ENCODE results near the gene GET4.

Gene GET4

DNA sequence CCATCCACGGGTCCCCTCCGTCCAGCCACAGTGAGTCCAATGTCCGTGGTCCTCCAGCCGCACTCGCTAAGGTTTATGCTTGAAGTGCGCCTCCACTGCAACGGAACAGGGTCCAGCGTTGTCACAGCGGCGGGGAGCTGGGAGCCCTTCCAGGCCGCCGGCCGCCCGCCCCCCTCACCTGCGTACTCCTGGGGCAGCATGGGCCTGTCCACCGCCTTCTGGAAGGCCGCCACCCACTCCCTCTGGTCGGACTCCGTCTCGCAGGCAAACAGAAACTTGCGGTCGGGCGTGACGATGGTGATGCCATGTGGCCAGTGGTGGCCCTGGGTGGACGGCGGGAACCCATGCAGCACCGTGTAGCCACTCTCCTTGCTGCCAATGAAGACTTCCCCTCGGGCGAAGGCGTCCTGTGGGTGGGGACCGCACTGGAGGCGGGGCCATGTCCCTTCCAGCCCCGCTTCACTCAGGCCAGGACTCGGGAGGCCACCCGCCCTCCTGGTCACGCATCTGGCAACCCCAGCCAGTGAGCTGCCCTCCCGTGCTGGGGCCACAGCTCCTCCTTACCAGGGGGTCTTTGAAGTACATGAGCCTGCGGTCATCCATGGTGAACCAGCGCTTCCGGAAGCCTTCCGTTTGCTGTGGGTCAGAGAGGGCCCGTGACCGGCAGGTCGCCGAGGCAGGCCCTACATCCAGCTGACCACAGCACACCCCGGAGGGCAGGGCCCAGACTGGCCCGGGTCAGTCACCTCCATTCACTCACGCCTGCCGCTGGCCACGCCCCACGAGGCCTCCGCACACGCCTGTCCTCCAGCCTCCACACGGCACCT is 22.7 kb downstream of the GET4 start:
- DNase-seq (ENCODE audit: low read depth in 2 of 2): no peak

DNA sequence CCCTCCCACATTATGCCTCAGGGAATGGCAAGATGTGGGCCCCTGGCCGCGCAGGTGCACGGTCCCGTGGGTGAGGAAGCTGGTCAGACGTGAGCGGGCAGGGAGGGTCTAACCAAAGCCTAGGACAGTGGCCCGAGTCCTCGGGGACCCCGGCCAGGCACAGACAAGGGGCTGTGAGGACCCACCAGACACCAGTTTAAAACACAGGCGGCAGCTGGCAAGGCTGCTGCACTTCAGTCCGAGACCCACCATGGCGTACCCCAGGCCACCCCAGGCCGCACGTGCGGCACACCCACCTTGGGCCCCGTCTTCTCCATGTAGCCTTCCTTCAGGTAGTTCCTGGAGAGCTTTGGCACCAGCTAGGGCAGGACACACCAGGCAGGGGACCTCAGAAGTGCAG is 23.5 kb downstream of the GET4 start:
- DNase-seq (ENCODE audit: low read depth in 2 of 2): no peak

GRCh38 chr7:900331-901040 is 24.1 kb downstream of the GET4 start:
- no peak for DNase-seq (ENCODE audit: low read depth in 2 of 2)

DNA sequence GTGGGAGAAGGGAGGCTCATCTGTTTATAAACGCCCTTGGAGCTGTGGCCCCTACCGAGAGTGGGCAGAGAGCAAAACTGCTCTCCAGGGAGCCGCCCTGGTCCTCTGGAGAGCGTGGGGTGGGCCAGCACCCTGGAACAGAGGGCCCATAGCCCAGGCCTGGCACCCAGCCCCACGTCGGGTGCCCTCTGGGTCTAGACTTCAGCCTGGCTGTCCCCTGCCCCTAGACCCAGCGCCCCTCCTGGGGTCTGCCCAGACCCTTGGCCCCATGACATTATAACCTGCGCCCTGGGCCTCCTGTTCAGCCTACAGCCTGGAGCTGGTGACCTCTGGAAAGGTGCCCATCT is 24.7 kb downstream of the GET4 start:
- no peak for DNase-seq (ENCODE audit: low read depth in 2 of 2)

- DNase-seq (ENCODE audit: low read depth in 2 of 2): no peak
These were observed 25.2 kb downstream of the GET4 start for GRCh38 chr7:901388-902154.

DNA sequence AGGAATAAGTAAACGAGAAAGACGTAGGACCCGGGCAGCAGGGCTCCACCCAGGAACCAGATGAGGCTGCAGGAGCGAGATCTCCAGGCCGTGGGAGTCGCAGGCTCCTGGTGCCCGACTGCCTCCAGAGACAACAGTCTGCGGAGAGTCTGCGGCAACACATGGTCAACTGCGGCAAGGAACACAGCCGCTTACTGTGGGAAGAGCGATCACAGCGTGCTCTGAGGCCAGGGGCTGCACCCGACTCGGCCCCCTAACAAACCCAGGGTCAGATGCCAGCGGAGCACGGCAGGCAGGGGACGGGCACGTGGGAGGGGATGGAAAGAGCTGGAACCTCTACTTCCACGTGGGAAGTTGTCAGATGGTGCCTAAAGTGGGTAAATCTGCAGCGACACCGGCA is 26.6 kb downstream of the GET4 start:
- DNase-seq (ENCODE audit: low read depth in 2 of 2): no peak

DNA sequence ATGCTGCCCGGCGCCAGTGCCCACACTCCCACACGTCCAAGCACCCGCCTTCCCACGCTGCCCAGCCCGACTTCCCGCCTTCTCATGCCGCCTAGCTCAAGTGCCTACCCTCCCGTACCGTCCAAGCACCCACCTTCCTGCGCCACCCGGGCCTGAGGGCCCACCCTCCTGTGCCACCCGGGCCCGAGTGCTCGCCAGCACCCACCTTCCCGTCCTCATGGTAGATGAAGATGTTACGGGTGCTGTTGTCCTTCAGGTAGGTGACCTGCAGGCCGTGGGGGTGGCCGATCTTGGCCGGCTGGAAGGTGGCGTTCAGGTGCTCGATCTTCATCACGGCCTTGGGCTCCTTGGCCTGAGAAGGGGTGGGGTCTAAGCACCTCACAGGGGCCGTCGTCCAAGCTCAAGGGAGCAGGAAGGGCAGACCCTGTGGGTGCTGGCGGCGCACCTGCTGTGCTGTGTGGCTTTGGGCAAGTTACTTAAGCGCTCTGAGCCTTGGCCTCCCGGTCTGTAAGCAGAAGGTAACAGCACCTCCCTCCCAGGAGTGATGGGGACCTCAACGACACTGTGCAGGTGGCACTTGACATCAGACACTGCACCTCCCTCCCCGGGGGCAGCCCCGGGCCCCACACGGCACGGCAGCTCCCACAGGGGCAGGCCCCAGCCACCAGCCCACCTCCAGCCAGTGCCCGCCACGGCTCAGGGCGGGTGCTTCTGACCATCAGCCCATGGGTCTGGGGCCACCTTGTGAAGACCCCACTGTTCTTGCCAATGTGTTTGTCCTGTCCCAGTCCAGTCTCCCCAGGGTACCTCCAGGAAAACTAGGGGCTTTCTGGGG is 27.8 kb downstream of the GET4 start:
- no peak for DNase-seq (ENCODE audit: low read depth in 2 of 2)

GRCh38 chr7:904847-905246 is 28.5 kb downstream of the GET4 start:
- no peak for DNase-seq (ENCODE audit: low read depth in 2 of 2)

- DNase-seq (ENCODE audit: low read depth in 2 of 2): no peak
These were observed 30.4 kb downstream of the GET4 start for GRCh38 chr7:906776-907157.

- no peak for DNase-seq (ENCODE audit: low read depth in 2 of 2)
These were observed 31.0 kb downstream of the GET4 start for GRCh38 chr7:907158-907980.

DNA sequence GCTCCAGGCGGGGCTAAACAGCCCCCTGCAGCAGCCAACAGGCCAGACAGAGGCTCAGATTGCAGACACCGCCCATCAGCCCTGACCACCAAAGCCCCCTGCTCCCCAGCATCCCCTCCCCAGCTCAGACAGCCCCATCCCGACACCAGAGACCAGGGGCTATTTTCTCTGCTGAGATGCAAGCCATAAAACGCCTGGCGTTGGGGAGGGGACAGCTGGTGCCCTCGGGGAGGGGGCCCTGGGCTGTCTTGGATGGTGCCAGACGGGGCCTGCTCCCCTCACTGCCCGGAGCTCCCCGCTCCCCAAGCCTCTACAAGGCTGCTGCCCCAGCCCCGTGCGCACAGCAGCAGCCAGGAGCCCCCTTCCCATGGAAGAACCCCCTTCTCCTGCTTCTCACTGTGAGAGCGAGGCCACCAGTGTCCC is 31.8 kb downstream of the GET4 start:
- no peak for DNase-seq (ENCODE audit: low read depth in 2 of 2)

DNA sequence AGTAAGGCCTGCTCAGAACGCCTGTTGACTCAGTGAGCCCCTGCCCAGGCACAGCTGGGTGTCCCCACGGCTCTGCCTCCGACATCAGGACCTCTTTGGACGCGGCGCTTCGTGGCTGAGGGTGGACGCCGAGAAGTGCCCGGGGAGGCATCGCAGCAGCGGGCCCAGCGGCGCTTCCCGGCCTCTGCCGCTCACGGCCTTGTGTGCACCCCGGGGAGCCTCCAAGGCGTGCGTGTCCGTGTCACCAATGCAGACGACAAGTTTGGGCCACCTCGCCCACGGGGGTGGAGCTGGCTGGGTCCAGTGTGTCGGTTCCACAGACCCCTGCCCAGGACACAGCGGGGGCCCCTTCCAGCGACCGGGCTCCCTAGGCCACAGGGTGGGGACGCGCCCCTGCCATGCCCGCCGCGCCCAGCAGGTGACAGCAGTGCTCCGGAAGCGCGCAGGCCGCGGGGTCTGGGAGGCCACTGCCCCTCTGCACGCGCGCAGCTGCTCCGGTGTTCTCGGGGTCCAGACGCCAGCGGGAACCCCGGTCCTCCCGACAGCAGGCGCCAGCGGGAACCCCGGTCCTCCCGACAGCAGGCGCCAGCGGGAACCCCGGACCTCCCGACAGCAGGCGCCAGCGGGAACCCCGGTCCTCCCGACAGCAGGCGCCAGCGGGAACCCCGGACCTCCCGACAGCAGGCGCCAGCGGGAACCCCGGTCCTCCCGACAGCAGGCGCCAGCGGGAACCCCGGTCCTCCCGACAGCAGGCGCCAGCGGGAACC is 32.4 kb downstream of the GET4 start:
- peak; percentile 29 to 55 for DNase-seq (ENCODE audit: low read depth in 2 of 2)

DNA sequence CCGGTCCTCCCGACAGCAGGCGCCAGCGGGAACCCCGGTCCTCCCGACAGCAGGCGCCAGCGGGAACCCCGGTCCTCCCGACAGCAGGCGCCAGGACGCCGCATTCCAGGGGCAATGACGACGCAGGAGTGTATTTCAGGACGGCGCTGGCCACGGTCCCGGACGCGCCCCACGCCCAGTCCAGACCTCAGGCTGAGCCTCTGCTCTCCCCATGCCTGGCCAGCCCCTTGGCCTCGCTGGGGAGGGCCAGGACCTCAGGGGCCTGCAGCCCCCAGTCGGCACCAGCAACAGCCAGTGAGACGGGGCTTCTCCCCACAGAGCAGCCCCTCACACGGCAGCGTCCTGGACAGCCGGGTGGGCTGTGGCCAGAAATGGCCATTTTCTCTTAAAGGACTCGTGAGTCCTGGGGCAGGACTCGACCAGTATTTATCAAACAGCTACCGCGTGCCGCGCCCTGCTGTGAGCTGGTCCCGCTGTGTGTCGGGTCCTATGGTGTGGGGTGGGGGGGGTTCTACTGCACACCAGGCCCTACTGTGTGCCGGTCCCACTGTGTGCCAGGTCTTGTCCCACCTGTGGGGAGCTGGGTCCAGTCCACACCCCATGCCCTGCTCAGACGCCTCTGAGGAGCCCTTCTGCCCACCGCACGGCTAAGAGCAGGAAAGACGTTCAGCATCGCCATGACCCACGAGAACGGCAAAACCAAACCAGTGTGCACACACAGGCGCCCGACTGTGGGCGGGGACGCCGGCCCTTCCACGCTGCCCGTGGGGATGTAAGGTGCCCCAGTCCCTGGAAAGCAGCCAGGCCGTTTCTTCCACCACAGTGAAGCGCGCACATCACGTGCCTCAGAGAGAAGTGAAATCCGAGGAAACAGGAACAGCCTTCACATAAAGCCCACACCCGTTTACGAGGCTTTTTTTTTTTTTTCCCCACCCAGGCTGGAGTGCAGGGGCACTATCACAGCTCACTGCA is 33.3 kb downstream of the GET4 start:
- no peak for DNase-seq (ENCODE audit: low read depth in 2 of 2)

DNA sequence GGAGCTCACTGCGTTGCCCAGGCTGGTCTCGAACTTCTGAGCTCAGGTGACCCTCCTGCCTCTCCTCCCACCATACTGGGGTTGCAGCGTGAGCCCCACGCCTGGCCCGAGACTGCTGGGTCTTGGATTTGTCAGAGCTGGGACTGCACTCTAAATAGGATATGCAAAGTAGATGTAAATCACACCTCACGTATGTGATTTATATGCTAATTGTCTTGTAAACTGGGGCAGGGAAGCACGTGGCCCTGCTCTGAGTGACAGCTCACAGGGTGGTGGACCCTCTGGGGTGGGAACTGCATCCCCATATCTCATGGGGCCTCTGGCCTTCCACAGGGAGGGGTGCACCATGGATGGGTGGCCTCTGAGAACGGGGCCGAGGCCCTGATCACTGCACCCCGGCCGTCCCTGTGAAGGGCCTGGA is 34.1 kb downstream of the GET4 start:
- no peak for DNase-seq (ENCODE audit: low read depth in 2 of 2)

GRCh38 chr7:910931-911431 is 34.6 kb downstream of the GET4 start:
- no peak for DNase-seq (ENCODE audit: low read depth in 2 of 2)

GRCh38 chr7:911791-912480 is 35.6 kb downstream of the GET4 start:
- no peak for DNase-seq (ENCODE audit: low read depth in 2 of 2)

- no peak for DNase-seq (ENCODE audit: low read depth in 2 of 2)
These were observed 37.6 kb downstream of the GET4 start for GRCh38 chr7:913736-914520.

All from stimulated activated CD4-positive, alpha-beta T cell treated with anti-CD3 and anti-CD28 coated beads, Interleukin-1b, Interleukin-23, amount 100 ng/mL, for 1 hour (primary cell).